CD14-positive monocyte (primary cell): ENCODE results near the gene CPT1C. TPM values are rescaled to one million over a fixed set of nuclear protein-coding genes. Genes with fewer than 3 reads are reported as not detected.
"Not testable (repeated sequence)": the region's sequence is repeated elsewhere in the genome, so short reads cannot be mapped to it uniquely, and the experiment has no call there.

Source experiments
- DNase-seq, 3 donors: peaks; one replicate each; pipeline ENCODE4 v3.0.0-alpha.2; 2011 to 2022
- H2AFZ ChIP-seq: 2 replicates; pipeline ENCODE4 v1.6.0; 2012; ENCODE audit warnings: mild to moderate bottlenecking, low read depth, low read length, inconsistent platforms; ENCODE audit not compliant: insufficient read depth, poor library complexity, severe bottlenecking
- H3K27ac ChIP-seq, 2 donors: 1 replicate in 1 of 2; 2 replicates in 1 of 2; pipeline ENCODE4 v1.5.1; 2012 to 2013; ENCODE audit warnings: low read length in 2 of 2, control low read depth in 1 of 2, inconsistent platforms in 1 of 2, low read depth in 1 of 2, mild to moderate bottlenecking in 1 of 2
- H3K27me3 ChIP-seq, 2 donors: one replicate each; pipeline versions ENCODE4 v1.6.0 to v1.6.1; 2011 to 2013; ENCODE audit warnings: low read length in 2 of 2; ENCODE audit not compliant: control insufficient read depth in 2 of 2, insufficient read depth in 2 of 2
- H3K36me3 ChIP-seq, 2 donors: replicated peaks in 1 of 2; 1 replicate in 1 of 2; 2 replicates in 1 of 2; pipeline versions ENCODE4 v1.5.1 to v1.6.1; 2012 to 2013; ENCODE audit warnings: low read length in 2 of 2, control low read depth in 1 of 2, inconsistent platforms in 1 of 2, mild to moderate bottlenecking in 1 of 2; ENCODE audit not compliant: insufficient read depth in 2 of 2, control insufficient read depth in 1 of 2
- H3K4me1 ChIP-seq, 2 donors: 1 replicate in 1 of 2; 2 replicates in 1 of 2; pipeline versions ENCODE4 v1.5.1 to v1.6.1; 2012 to 2013; ENCODE audit warnings: low read length in 2 of 2, control low read depth in 1 of 2, inconsistent platforms in 1 of 2, mild to moderate bottlenecking in 1 of 2, moderate library complexity in 1 of 2; ENCODE audit not compliant: insufficient read depth in 2 of 2, control insufficient read depth in 1 of 2
- H3K4me2 ChIP-seq: replicated peaks from 2 replicates; pipeline ENCODE3; 2012; ENCODE audit warnings: low read length, moderate library complexity, mild to moderate bottlenecking; ENCODE audit not compliant: poor library complexity, severe bottlenecking; ENCODE audit errors: extremely low read depth
- H3K4me3 ChIP-seq, 3 experiments: fragments of 200-600 bp in 1 of 3; sonication (generic) in 1 of 3; replicated peaks in 1 of 3; 1 replicate in 2 of 3; 2 replicates in 1 of 3; pipeline ENCODE4 v1.5.1; 2011 to 2013; ENCODE audit warnings: low read length in 3 of 3, mild to moderate bottlenecking in 3 of 3, control low read depth in 2 of 3, low read depth in 2 of 3, inconsistent platforms in 1 of 3, moderate library complexity in 1 of 3
- H3K79me2 ChIP-seq: 2 replicates; pipeline ENCODE4 v1.6.0; 2012; ENCODE audit warnings: mild to moderate bottlenecking, control low read depth, inconsistent platforms, low read length, moderate library complexity; ENCODE audit not compliant: insufficient read depth
- H3K9ac ChIP-seq: 2 replicates; pipeline ENCODE4 v1.6.0; 2017; ENCODE audit warnings: low read length, mild to moderate bottlenecking; ENCODE audit not compliant: insufficient read depth, poor library complexity, severe bottlenecking
- H3K9me3 ChIP-seq, 2 donors: replicated peaks in 1 of 2; 1 replicate in 1 of 2; 2 replicates in 1 of 2; pipeline versions ENCODE4 v1.5.1 to v1.6.1; 2012 to 2013; ENCODE audit warnings: low read length in 2 of 2, control low read depth in 1 of 2; ENCODE audit not compliant: control insufficient read depth in 1 of 2, insufficient read depth in 1 of 2
- H4K20me1 ChIP-seq: 2 replicates; pipeline ENCODE4 v1.6.0; 2012; ENCODE audit warnings: mild to moderate bottlenecking, low read length, control low read depth, moderate library complexity; ENCODE audit not compliant: insufficient read depth
- H3K27ac Mint-ChIP-seq, 7 donors: one replicate each; pipeline ENCODE4 v1.8.0; 2020; ENCODE audit warnings: mild to moderate bottlenecking in 7 of 7, mixed read lengths in 7 of 7, moderate library complexity in 6 of 7, inconsistent platforms in 2 of 7
- H3K27me3 Mint-ChIP-seq, 3 donors: one replicate each; pipeline ENCODE4 v1.8.0; 2021 to 2022; ENCODE audit warnings: low read depth in 3 of 3, mild to moderate bottlenecking in 3 of 3, mixed read lengths in 3 of 3, moderate library complexity in 3 of 3, inconsistent platforms in 1 of 3
- H3K36me3 Mint-ChIP-seq, 2 donors: one replicate each; pipeline ENCODE4 v1.8.0; 2020; ENCODE audit warnings: mixed read lengths in 2 of 2, inconsistent platforms in 1 of 2, mild to moderate bottlenecking in 1 of 2
- H3K4me1 Mint-ChIP-seq: one replicate; pipeline ENCODE4 v1.8.0; 2020; ENCODE audit warnings: mild to moderate bottlenecking, mixed read lengths
- H3K4me3 Mint-ChIP-seq, 2 donors: one replicate each; pipeline ENCODE4 v1.8.0; 2020; ENCODE audit warnings: mild to moderate bottlenecking in 2 of 2, mixed read lengths in 2 of 2, moderate library complexity in 1 of 2
- H3K9me3 Mint-ChIP-seq, 7 donors: one replicate each; pipeline ENCODE4 v1.8.0; 2020 to 2022; ENCODE audit warnings: mixed read lengths in 7 of 7, mild to moderate bottlenecking in 6 of 7, moderate library complexity in 6 of 7, inconsistent platforms in 2 of 7
- CTCF ChIP-seq: fragments of 200-600 bp; IDR thresholded peaks from one replicate; pipeline ENCODE4 v1.8.0; 2022; ENCODE audit warnings: antibody characterized with exemption, mild to moderate bottlenecking
- WGBS: methylation state at CpG from one replicate; pipeline ENCODE4 v1.1.5; 2013; ENCODE audit warnings: missing lambda C conversion rate; ENCODE audit not compliant: insufficient coverage; 5-methylcytosine and 5-hydroxymethylcytosine counted together
- intact Hi-C, 2 donors: fragments of 100-400 bp; cut with micrococcal nuclease; formaldehyde crosslinking; loops; one replicate each; pipeline versions ENCODE4 v1.15.0 to v1.15.1; 2023
- polyA plus RNA-seq, 3 donors: library from polyadenylated mRNA; depleted of rRNA in 1 of 3; unstranded in 2 of 3; stranded (reverse) in 1 of 3; fragments of 300-500 nt in 2 of 3; fragments of >200 nt in 1 of 3; fragmentation: Illumina TruSeq in 2 of 3; gene quantifications; 1 replicate in 2 of 3; 2 replicates in 1 of 3; pipeline ENCODE4 v1.2.3, GENCODE V29; 2012 to 2021

Gene CPT1C
- polyA plus RNA-seq, 3 donors: not detected

- H3K79me2 ChIP-seq: no peaks in the 10 kb centered on the region
- no peak for DNase-seq
- peaks cover 8% of the 10 kb centered on the region for H3K4me1 Mint-ChIP-seq
- peaks cover 0 to 4% (median 2%) of the 10 kb centered on the region in 3 donors for H3K27me3 Mint-ChIP-seq
- H4K20me1 ChIP-seq: no peaks in the 10 kb centered on the region
- no peaks in the 10 kb centered on the region for H3K36me3 Mint-ChIP-seq
- H2AFZ ChIP-seq: peak overlapping the region; percentile 17
- peaks cover 7 to 9% of the 10 kb centered on the region in 2 donors for H3K4me1 ChIP-seq
- no peaks in the 10 kb centered on the region for H3K36me3 ChIP-seq
- H3K9me3 Mint-ChIP-seq: peaks cover 0 to 14% (median 2%) of the 10 kb centered on the region in 7 donors
- H3K27ac Mint-ChIP-seq: peak overlapping the region in 3 of 7 donors; percentile 12 to 50 (median 28)
- H3K9ac ChIP-seq: no peak overlapping the region
- no peak overlapping the region for H3K4me2 ChIP-seq
- WGBS: 84% methylated on average over 2 of the region's 6 CpGs
- intact Hi-C loops: no loop called here
- H3K9me3 ChIP-seq: no peaks in the 10 kb centered on the region
- no peak overlapping the region for H3K4me3 Mint-ChIP-seq
- no peaks in the 10 kb centered on the region for H3K27me3 ChIP-seq
- H3K4me3 ChIP-seq: no peak overlapping the region
- TF ChIP-seq CTCF: no peak
- H3K27ac ChIP-seq: no peak overlapping the region
These were observed 28.1 kb downstream of the CPT1C start for GRCh38 chr19:49718991-49719390.

- intact Hi-C loops, H3K36me3 ChIP-seq, H3K4me3 ChIP-seq, H3K4me1 ChIP-seq, H4K20me1 ChIP-seq, H3K27me3 ChIP-seq, H3K4me2 ChIP-seq, H2AFZ ChIP-seq, H3K4me3 Mint-ChIP-seq, H3K79me2 ChIP-seq, H3K27me3 Mint-ChIP-seq, H3K36me3 Mint-ChIP-seq, H3K9me3 ChIP-seq, H3K27ac ChIP-seq, H3K9ac ChIP-seq, DNase-seq: not testable (repeated sequence)
- Mint-ChIP-seq H3K27ac (peak overlapping the region in 2 of 7 donors; percentile 12 to 24), H3K4me1 (peaks cover 10% of the 10 kb centered on the region), H3K9me3 (peaks cover 0 to 14% (median 2%) of the 10 kb centered on the region in 7 donors)
- 90% methylated on average over 22 of the region's 22 CpGs for WGBS
These were observed 28.5 kb downstream of the CPT1C start for GRCh38 chr19:49719420-49719819.
